Inferior parietal cortex (tissue), 1 donor: ENCODE measurements around the gene SPPL3.

Experiments
- DNase-seq: peaks from one replicate; pipeline ENCODE4 v3.0.0-alpha.2; 2016; ENCODE audit errors: extremely low spot score

Gene SPPL3

GRCh38 chr12:120775862-120776552 lies 128.2 kb downstream of the SPPL3 start:
- no peak for DNase-seq

GRCh38 chr12:120774169-120774916 lies 129.8 kb downstream of the SPPL3 start:
- no peak for DNase-seq

GRCh38 chr12:120771097-120771496 lies 133.1 kb downstream of the SPPL3 start:
- DNase-seq, result no peak

- DNase-seq, result no peak
These were observed 136.8 kb downstream of the SPPL3 start for GRCh38 chr12:120767071-120768024.

- no peak for DNase-seq
These were observed 137.6 kb downstream of the SPPL3 start for GRCh38 chr12:120766566-120766965.

GRCh38 chr12:120764816-120765215 lies 139.3 kb downstream of the SPPL3 start:
- no peak for DNase-seq

- DNase-seq, result no peak
These were observed 140.9 kb downstream of the SPPL3 start for GRCh38 chr12:120763250-120763649.

- peak; percentile 15 for DNase-seq
These were observed 142.1 kb downstream of the SPPL3 start for GRCh38 chr12:120762086-120762485.

- peak; percentile 32 for DNase-seq
These were observed 142.6 kb downstream of the SPPL3 start for GRCh38 chr12:120761519-120761934.

GRCh38 chr12:120760349-120761254 lies 143.6 kb downstream of the SPPL3 start:
- DNase-seq, result no peak

- DNase-seq, result no peak
These were observed 144.4 kb downstream of the SPPL3 start for GRCh38 chr12:120759591-120760348.

GRCh38 chr12:120758798-120759590 lies 145.2 kb downstream of the SPPL3 start:
- DNase-seq, result no peak

GRCh38 chr12:120757949-120758348 lies 146.2 kb downstream of the SPPL3 start:
- DNase-seq, result no peak

GRCh38 chr12:120757226-120757742 lies 146.9 kb downstream of the SPPL3 start:
- no peak for DNase-seq

- no peak for DNase-seq
These were observed 148.9 kb downstream of the SPPL3 start for GRCh38 chr12:120755269-120755668.

GRCh38 chr12:120754792-120755191 lies 149.4 kb downstream of the SPPL3 start:
- no peak for DNase-seq

- DNase-seq, result no peak
These were observed 152.8 kb downstream of the SPPL3 start for GRCh38 chr12:120751389-120751788.

- no peak for DNase-seq
These were observed 153.4 kb downstream of the SPPL3 start for GRCh38 chr12:120750806-120751205.

- no peak for DNase-seq
These were observed 154.9 kb downstream of the SPPL3 start for GRCh38 chr12:120749256-120749655.
